Endothelial cell (in vitro differentiated cells): Measurements from ENCODE around the gene APOF. TPM values are rescaled to one million over a fixed set of nuclear protein-coding genes. Genes with fewer than 3 reads are reported as not detected.
"Not testable (repeated sequence)": the region's sequence is repeated elsewhere in the genome, so short reads cannot be mapped to it uniquely, and the experiment has no call there.

Experiments
- DNase-seq: peaks from one replicate; pipeline ENCODE4 v3.0.0; 2021; ENCODE audit warnings: low spot score
- H3K27ac Mint-ChIP-seq: one replicate; pipeline ENCODE4 v1.8.0; 2021; ENCODE audit warnings: mixed read lengths, inconsistent platforms; ENCODE audit not compliant: unreplicated experiment
- H3K27me3 Mint-ChIP-seq: one replicate; pipeline ENCODE4 v1.8.0; 2021; ENCODE audit warnings: mild to moderate bottlenecking, moderate library complexity, mixed read lengths, inconsistent platforms; ENCODE audit not compliant: unreplicated experiment
- H3K36me3 Mint-ChIP-seq: one replicate; pipeline ENCODE4 v1.8.0; 2021; ENCODE audit warnings: mild to moderate bottlenecking, low read depth, mixed read lengths, inconsistent platforms; ENCODE audit not compliant: unreplicated experiment
- H3K4me1 Mint-ChIP-seq: one replicate; pipeline ENCODE4 v1.8.0; 2021; ENCODE audit warnings: mild to moderate bottlenecking, mixed read lengths, inconsistent platforms; ENCODE audit not compliant: unreplicated experiment
- H3K4me3 Mint-ChIP-seq: one replicate; pipeline ENCODE4 v1.8.0; 2021; ENCODE audit warnings: mild to moderate bottlenecking, mixed read lengths, inconsistent platforms; ENCODE audit not compliant: unreplicated experiment
- H3K9me3 Mint-ChIP-seq: one replicate; pipeline ENCODE4 v1.8.0; 2021; ENCODE audit warnings: mixed read lengths, inconsistent platforms; ENCODE audit not compliant: unreplicated experiment
- total RNA-seq: library from RNA; stranded (reverse); fragmentation: NEBNext Ultra II Directional; extraction: Animal tissue kit (Norgen Biotek cat#: 25700); gene quantifications from one replicate; pipeline ENCODE4 v1.2.1, GENCODE V29; 2021; ENCODE audit not compliant: unreplicated experiment
- TF ChIP-seq, protein P1 (sequence below): fragments of 200-600 bp; sonication (generic); IDR thresholded peaks from one replicate; pipeline ENCODE4 v1.5.0; 2021; ENCODE audit warnings: antibody characterized with exemption; ENCODE audit not compliant: unreplicated experiment

Gene APOF
- total RNA-seq, 1 donor from 2014 or later: not detected

- Mint-ChIP-seq H3K4me3 (no peak overlapping the region), H3K27ac (no peak overlapping the region), H3K9me3 (no peaks in the 10 kb centered on the region), H3K36me3 (peaks cover 37% of the 10 kb centered on the region), H3K4me1 (peaks cover 13% of the 10 kb centered on the region), H3K27me3 (no peaks in the 10 kb centered on the region)
- TF ChIP-seq, protein P1, sequence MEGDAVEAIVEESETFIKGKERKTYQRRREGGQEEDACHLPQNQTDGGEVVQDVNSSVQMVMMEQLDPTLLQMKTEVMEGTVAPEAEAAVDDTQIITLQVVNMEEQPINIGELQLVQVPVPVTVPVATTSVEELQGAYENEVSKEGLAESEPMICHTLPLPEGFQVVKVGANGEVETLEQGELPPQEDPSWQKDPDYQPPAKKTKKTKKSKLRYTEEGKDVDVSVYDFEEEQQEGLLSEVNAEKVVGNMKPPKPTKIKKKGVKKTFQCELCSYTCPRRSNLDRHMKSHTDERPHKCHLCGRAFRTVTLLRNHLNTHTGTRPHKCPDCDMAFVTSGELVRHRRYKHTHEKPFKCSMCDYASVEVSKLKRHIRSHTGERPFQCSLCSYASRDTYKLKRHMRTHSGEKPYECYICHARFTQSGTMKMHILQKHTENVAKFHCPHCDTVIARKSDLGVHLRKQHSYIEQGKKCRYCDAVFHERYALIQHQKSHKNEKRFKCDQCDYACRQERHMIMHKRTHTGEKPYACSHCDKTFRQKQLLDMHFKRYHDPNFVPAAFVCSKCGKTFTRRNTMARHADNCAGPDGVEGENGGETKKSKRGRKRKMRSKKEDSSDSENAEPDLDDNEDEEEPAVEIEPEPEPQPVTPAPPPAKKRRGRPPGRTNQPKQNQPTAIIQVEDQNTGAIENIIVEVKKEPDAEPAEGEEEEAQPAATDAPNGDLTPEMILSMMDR: no peak
- DNase-seq: no peak
Measured at GRCh38 chr12:56348776-56349175, 13.9 kb downstream of the APOF start.

DNA sequence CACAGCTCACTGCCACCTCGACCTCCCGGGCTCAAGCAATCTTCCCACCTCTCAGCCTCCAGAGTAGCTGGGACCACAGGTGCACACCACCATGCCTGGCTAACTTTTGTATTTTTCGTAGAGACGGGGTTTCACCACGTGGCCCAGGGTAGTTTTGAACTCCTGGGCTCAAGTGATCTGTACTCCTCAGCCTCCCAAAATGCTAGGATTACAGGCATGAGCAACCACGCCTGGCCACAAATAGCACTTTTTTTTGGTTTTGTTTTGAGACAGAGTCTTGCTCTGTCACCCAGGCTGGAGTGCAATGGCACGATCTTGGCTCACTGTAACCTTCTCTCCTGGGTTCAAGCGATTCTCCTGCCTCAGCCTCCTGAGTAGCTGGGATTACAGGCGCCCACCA, 15.4 kb downstream of the APOF start:
- not testable (repeated sequence) for H3K27me3 Mint-ChIP-seq, DNase-seq, H3K4me3 Mint-ChIP-seq, H3K27ac Mint-ChIP-seq, H3K9me3 Mint-ChIP-seq
- Mint-ChIP-seq H3K4me1 (peaks cover 13% of the 10 kb centered on the region), H3K36me3 (peaks cover 46% of the 10 kb centered on the region)

GRCh38 chr12:56346675-56347074, 16.0 kb downstream of the APOF start:
- peaks cover 46% of the 10 kb centered on the region for H3K36me3 Mint-ChIP-seq
- H3K9me3 Mint-ChIP-seq: no peaks in the 10 kb centered on the region
- no peak overlapping the region for H3K4me3 Mint-ChIP-seq
- H3K27me3 Mint-ChIP-seq: no peaks in the 10 kb centered on the region
- DNase-seq: no peak
- TF ChIP-seq, protein P1: no peak
- peaks cover 13% of the 10 kb centered on the region for H3K4me1 Mint-ChIP-seq
- H3K27ac Mint-ChIP-seq: no peak overlapping the region

DNA sequence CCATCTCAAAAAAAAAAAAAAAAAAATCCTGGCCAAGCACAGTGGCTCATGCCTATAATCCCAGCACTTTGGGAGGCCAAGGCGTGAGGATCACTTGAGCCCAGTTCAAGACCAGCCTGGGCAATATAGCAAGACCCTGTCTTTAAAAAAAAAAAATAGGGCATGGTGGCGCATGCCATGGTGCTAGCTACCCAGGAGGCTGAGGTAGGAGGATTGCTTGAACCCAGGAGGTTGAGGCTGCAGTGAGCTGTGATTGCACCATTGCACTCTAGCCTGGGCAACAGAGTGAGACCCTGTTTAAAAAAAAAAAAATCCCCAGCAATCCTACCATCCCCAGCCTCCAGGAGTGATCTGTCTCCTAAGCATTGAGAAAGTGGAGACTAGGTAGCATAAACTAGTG, 20.4 kb downstream of the APOF start:
- not testable (repeated sequence) for H3K4me3 Mint-ChIP-seq, H3K27me3 Mint-ChIP-seq, H3K9me3 Mint-ChIP-seq, DNase-seq, H3K27ac Mint-ChIP-seq
- Mint-ChIP-seq H3K36me3 (peaks cover 18% of the 10 kb centered on the region), H3K4me1 (peaks cover 15% of the 10 kb centered on the region)

- H3K4me3 Mint-ChIP-seq: no peak overlapping the region
- peaks cover 5% of the 10 kb centered on the region for H3K27me3 Mint-ChIP-seq
- H3K27ac Mint-ChIP-seq: no peak overlapping the region
- peaks cover 18% of the 10 kb centered on the region for H3K4me1 Mint-ChIP-seq
- TF ChIP-seq, protein P1: no peak
- no peak for DNase-seq
- H3K36me3 Mint-ChIP-seq: peaks cover 18% of the 10 kb centered on the region
- H3K9me3 Mint-ChIP-seq: no peaks in the 10 kb centered on the region
Measured at GRCh38 chr12:56341616-56342015, 21.0 kb downstream of the APOF start.

- TF ChIP-seq, protein P1: no peak
- Mint-ChIP-seq H3K9me3 (no peaks in the 10 kb centered on the region), H3K27me3 (peaks cover 6% of the 10 kb centered on the region), H3K4me3 (no peak overlapping the region), H3K27ac (no peak overlapping the region), H3K36me3 (peaks cover 8% of the 10 kb centered on the region), H3K4me1 (peaks cover 21% of the 10 kb centered on the region)
- no peak for DNase-seq
Measured at GRCh38 chr12:56339158-56339422, 23.6 kb downstream of the APOF start.
